LNCAP (cell line): ENCODE measurements around the gene GNAI3.

Experiments
- CTCF ChIP-seq: fragments of 450-650 bp; IDR thresholded peaks from 2 replicates; pipeline ENCODE4 v1.5.1; 2017; ENCODE audit warnings: mild to moderate bottlenecking

The GNAI3 gene

GRCh38 chr1:109654519-109654918 is 106.1 kb downstream of the GNAI3 start:
- no peak for TF ChIP-seq CTCF

GRCh38 chr1:109655615-109656519 is 107.5 kb downstream of the GNAI3 start, which contains the start of gene GSTM4:
GSTM4 (plus strand) TSS chr1:109656099; CDS start chr1:109656390, 291 bp downstream.
- no peak for TF ChIP-seq CTCF

GRCh38 chr1:109657395-109657794 is 109.0 kb downstream of the GNAI3 start:
- TF ChIP-seq CTCF: no peak

GRCh38 chr1:109657970-109658369 is 109.6 kb downstream of the GNAI3 start:
- no peak for TF ChIP-seq CTCF

GRCh38 chr1:109658533-109659042 is 110.2 kb downstream of the GNAI3 start:
- TF ChIP-seq CTCF: no peak

GRCh38 chr1:109659145-109659544 is 110.7 kb downstream of the GNAI3 start:
- TF ChIP-seq CTCF: no peak

- TF ChIP-seq CTCF: no peak
These were observed 111.7 kb downstream of the GNAI3 start for GRCh38 chr1:109659997-109660690.
